HCT116 (cell line): Measurements from ENCODE around the gene POC1B. TPM values are rescaled to one million over a fixed set of nuclear protein-coding genes. Genes with fewer than 3 reads are reported as not detected.

Experiments used
- ATAC-seq: fragments of 200-7000 bp; cut with Tn5 transposase; 2 replicates; pipeline ENCODE4 v1.9.1; 2020; ENCODE audit warnings: mild to moderate bottlenecking, moderate library complexity
- BruUV-seq: library from RNA; stranded (reverse); fragments of 400-500 nt; replicated peaks from 2 replicates; lab custom pipeline; 2021; lab: Mats Ljungman, UMichigan
- CTCF ChIA-PET: fragments of 300-600 bp; sonication (Branson Sonifier 250); formaldehyde crosslinking; loops from one replicate; lab custom pipeline; 2021; ENCODE audit warnings: antibody characterized with exemption; lab: Charles Lee
- POLR2A ChIA-PET: fragments of 300-600, 350-600 bp; sonication (Branson Sonifier 250); formaldehyde crosslinking; loops from one replicate; lab custom pipeline; 2021; ENCODE audit warnings: antibody characterized with exemption; lab: Charles Lee
- RAD21 ChIA-PET, 2 experiments: fragments of 300-600 bp; sonication (Branson Sonifier 250); formaldehyde crosslinking; loops; one replicate each; lab custom pipeline; 2023; ENCODE audit warnings: low total read pairs in 2 of 2; ENCODE audit not compliant: uncharacterized antibody in 2 of 2, unreplicated experiment in 2 of 2, low non-redundant PET in 1 of 2; lab: Charles Lee
- DNase-seq: peaks from one replicate; pipeline ENCODE4 v3.0.0-alpha.2; 2010; ENCODE audit warnings: low read depth, low spot score
- H2AFZ ChIP-seq: fragments of 200-600 bp; shearing (Covaris generic), sonication (generic); 2 replicates; pipeline ENCODE4 v1.6.1; 2017; ENCODE audit warnings: low read depth, mixed run types, mixed read lengths, antibody characterized with exemption, low read length; ENCODE audit not compliant: poor library complexity, severe bottlenecking
- H3K27ac ChIP-seq: 2 replicates; pipeline ENCODE4 v1.5.1; 2012; ENCODE audit warnings: low read depth, low read length
- H3K27me3 ChIP-seq: fragments of 200-600 bp; sonication (generic); 2 replicates; pipeline ENCODE4 v1.6.1; 2016; ENCODE audit warnings: mixed run types, low read length, mixed read lengths; ENCODE audit not compliant: insufficient read depth
- H3K36me3 ChIP-seq, 2 experiments: fragments of 200-500 bp in 1 of 2; fragments of 200-600 bp in 1 of 2; sonication (Bioruptor generic) in 1 of 2; sonication (generic) in 1 of 2; 2 replicates each; pipeline versions ENCODE4 v1.5.1 to v1.6.1; 2014 to 2016; ENCODE audit warnings: low read length in 2 of 2, inconsistent platforms in 1 of 2, mixed read lengths in 1 of 2, mixed run types in 1 of 2; ENCODE audit not compliant: insufficient read depth in 2 of 2, control insufficient read depth in 1 of 2
- H3K4me1 ChIP-seq, 2 experiments: fragments of 200-600 bp in 1 of 2; sonication (generic) in 1 of 2; 2 replicates each; pipeline versions ENCODE4 v1.5.1 to v1.6.1; 2012 to 2017; ENCODE audit warnings: low read length in 2 of 2, inconsistent platforms in 1 of 2, mild to moderate bottlenecking in 1 of 2, mixed read lengths in 1 of 2, mixed run types in 1 of 2, moderate library complexity in 1 of 2; ENCODE audit not compliant: insufficient read depth in 2 of 2, control insufficient read depth in 1 of 2
- H3K4me2 ChIP-seq: fragments of 200-600 bp; sonication (generic); 2 replicates; pipeline ENCODE4 v1.6.1; 2017; ENCODE audit warnings: mixed run types, low read length, mixed read lengths
- H3K4me3 ChIP-seq, 2 experiments: fragments of 200-600 bp in 1 of 2; sonication (generic) in 1 of 2; replicated peaks in 1 of 2; 2 replicates each; pipeline ENCODE4 v1.5.1; 2011 to 2016; ENCODE audit warnings: low read length in 2 of 2, control low read depth in 1 of 2, low read depth in 1 of 2, mild to moderate bottlenecking in 1 of 2, mixed read lengths in 1 of 2, mixed run types in 1 of 2
- H3K79me2 ChIP-seq: fragments of 200-600 bp; sonication (generic); 2 replicates; pipeline ENCODE4 v1.6.1; 2017; ENCODE audit warnings: mild to moderate bottlenecking, mixed run types, low read length, moderate library complexity, mixed read lengths; ENCODE audit not compliant: insufficient read depth
- H3K9ac ChIP-seq: fragments of 200-600 bp; sonication (generic); 2 replicates; pipeline ENCODE4 v1.6.1; 2016; ENCODE audit warnings: low read length, mixed read lengths
- H3K9me2 ChIP-seq: fragments of 200-600 bp; sonication (generic), shearing (Covaris generic); 2 replicates; pipeline ENCODE4 v1.6.1; 2017; ENCODE audit warnings: mixed run types, mild to moderate bottlenecking, moderate library complexity; ENCODE audit not compliant: insufficient read depth
- H3K9me3 ChIP-seq, 2 experiments: fragments of 200-500 bp in 1 of 2; fragments of 200-600 bp in 1 of 2; sonication (Bioruptor generic) in 1 of 2; sonication (generic) in 1 of 2; 2 replicates each; pipeline ENCODE4 v1.6.1; 2014 to 2017; ENCODE audit warnings: low read length in 2 of 2, mixed read lengths in 2 of 2, inconsistent platforms in 1 of 2, low read depth in 1 of 2, mild to moderate bottlenecking in 1 of 2, mixed run types in 1 of 2, moderate library complexity in 1 of 2; ENCODE audit not compliant: control insufficient read depth in 1 of 2, insufficient read depth in 1 of 2
- H4K20me1 ChIP-seq: fragments of 200-600 bp; sonication (generic), shearing (Covaris generic); 2 replicates; pipeline ENCODE4 v1.6.1; 2017; ENCODE audit warnings: mixed run types, mild to moderate bottlenecking, moderate library complexity; ENCODE audit not compliant: insufficient read depth
- CBX3 ChIP-seq: IDR thresholded peaks from 2 replicates; pipeline ENCODE4 v1.6.1; 2012; ENCODE audit warnings: low read depth
- CEBPB ChIP-seq: IDR thresholded peaks from 2 replicates; pipeline ENCODE4 v1.6.1; 2012; ENCODE audit warnings: low read depth
- EGR1 ChIP-seq: IDR thresholded peaks from 2 replicates; pipeline ENCODE4 v1.6.1; 2012; ENCODE audit warnings: low read depth
- ELF1 ChIP-seq: IDR thresholded peaks from 2 replicates; pipeline ENCODE4 v1.6.1; 2012; ENCODE audit warnings: low read depth, borderline replicate concordance
- EZH2phosphoT487 ChIP-seq: fragments of 200-600 bp; IDR thresholded peaks from 2 replicates; pipeline ENCODE4 v1.6.1; 2018; ENCODE audit warnings: antibody characterized with exemption, borderline replicate concordance
- FOSL1 ChIP-seq: IDR thresholded peaks from 2 replicates; pipeline ENCODE4 v1.6.1; 2012; ENCODE audit warnings: low read depth
- TCF7L2 ChIP-seq: IDR thresholded peaks from 2 replicates; pipeline ENCODE4 v1.7.0; 2011; ENCODE audit warnings: borderline replicate concordance, inconsistent platforms; ENCODE audit not compliant: insufficient read depth, insufficient read length; ENCODE audit errors: extremely low read depth
- YY1 ChIP-seq: IDR thresholded peaks from 2 replicates; pipeline ENCODE4 v1.6.1; 2011; ENCODE audit warnings: low read length, low read depth, moderate library complexity, mild to moderate bottlenecking; ENCODE audit not compliant: insufficient replicate concordance; ENCODE audit errors: extremely low read depth
- ZBTB33 ChIP-seq: IDR thresholded peaks from 2 replicates; pipeline ENCODE4 v1.6.1; 2011; ENCODE audit warnings: mild to moderate bottlenecking, low read length, moderate library complexity; ENCODE audit not compliant: insufficient replicate concordance; ENCODE audit errors: extremely low read depth
- ZFX ChIP-seq: fragments of 450-650 bp; IDR thresholded peaks from 2 replicates; pipeline ENCODE4 v1.6.1; 2017
- intact Hi-C: fragments of 100-400 bp; cut with micrococcal nuclease; formaldehyde crosslinking; loops from 2 replicates; pipeline ENCODE4 v1.10.0; 2022
- total RNA-seq: library from RNA; stranded (reverse); gene quantifications from one replicate; pipeline ENCODE4 v1.2.1, GENCODE V29; 2021; ENCODE audit not compliant: unreplicated experiment
- TF ChIP-seq, protein P1 (sequence below): IDR thresholded peaks from 2 replicates; pipeline ENCODE4 v1.6.1; 2012; ENCODE audit warnings: low read depth
- TF ChIP-seq, protein P2 (sequence below): IDR thresholded peaks from 2 replicates; pipeline ENCODE4 v1.6.1; 2012

Gene POC1B
- total RNA-seq, 1 experiment from 2014 or later, result 14.3 TPM

DNA sequence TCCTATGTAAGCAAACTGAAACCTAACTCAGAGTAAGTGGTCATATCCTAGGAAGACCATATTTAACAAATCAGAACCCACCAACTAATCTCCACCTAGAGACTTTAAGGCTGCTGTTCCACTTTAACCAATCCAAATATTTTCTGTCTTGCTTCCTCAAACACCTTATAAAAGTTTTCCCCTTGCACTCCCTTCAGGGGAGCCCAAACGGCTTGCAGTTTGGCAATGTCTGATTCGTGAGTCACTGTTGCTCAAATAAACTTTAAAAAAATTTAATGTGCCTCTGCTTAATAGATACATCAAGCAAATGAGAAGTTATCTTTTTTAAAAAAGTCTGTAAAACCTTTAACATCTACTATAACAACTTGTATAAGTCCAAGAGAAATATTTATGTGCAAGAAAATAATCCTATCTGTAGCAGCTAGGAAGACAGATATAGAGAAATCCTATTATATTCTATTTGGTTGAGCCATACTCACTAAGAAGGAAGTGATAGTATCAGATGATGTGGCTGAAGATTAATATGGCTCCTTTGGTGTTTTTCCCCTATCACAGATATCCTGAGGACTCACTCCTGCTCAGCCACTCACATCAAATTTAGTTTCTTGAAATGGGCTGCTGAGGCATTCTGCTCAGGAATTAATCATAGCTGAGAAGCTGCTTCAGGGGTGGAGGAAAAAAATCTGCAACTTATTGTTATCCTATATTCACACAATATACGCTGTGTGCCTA is 108.4 kb downstream of the POC1B start:
- Histone ChIP-seq H3K79me2 (no peaks in the 10 kb centered on the region), H3K36me3 (no peaks in the 10 kb centered on the region), H3K9ac (no peak overlapping the region), H3K4me3 (no peak overlapping the region), H4K20me1 (no peaks in the 10 kb centered on the region), H3K27me3 (no peaks in the 10 kb centered on the region), H2AFZ (no peak overlapping the region), H3K27ac (no peak overlapping the region), H3K4me2 (no peak overlapping the region), H3K4me1 (no peaks in the 10 kb centered on the region), H3K9me3 (no peaks in the 10 kb centered on the region), H3K9me2 (no peaks in the 10 kb centered on the region)
- BruUV-seq, result no TSS peak
- CTCF ChIA-PET, result no interaction called here
- intact Hi-C loops, result no loop called here
- POLR2A ChIA-PET, result no interaction called here
- no peak for DNase-seq
- ATAC-seq, result no peak
- RAD21 ChIA-PET, result no interaction called here
- no peak for TF ChIP-seq ZFX
- no peak for TF ChIP-seq CBX3
- no peak for TF ChIP-seq FOSL1
- TF ChIP-seq CEBPB, result no peak
- TF ChIP-seq TCF7L2, result no peak
- no peak for TF ChIP-seq YY1
- no peak for TF ChIP-seq EZH2phosphoT487
- TF ChIP-seq ELF1, result no peak

DNA sequence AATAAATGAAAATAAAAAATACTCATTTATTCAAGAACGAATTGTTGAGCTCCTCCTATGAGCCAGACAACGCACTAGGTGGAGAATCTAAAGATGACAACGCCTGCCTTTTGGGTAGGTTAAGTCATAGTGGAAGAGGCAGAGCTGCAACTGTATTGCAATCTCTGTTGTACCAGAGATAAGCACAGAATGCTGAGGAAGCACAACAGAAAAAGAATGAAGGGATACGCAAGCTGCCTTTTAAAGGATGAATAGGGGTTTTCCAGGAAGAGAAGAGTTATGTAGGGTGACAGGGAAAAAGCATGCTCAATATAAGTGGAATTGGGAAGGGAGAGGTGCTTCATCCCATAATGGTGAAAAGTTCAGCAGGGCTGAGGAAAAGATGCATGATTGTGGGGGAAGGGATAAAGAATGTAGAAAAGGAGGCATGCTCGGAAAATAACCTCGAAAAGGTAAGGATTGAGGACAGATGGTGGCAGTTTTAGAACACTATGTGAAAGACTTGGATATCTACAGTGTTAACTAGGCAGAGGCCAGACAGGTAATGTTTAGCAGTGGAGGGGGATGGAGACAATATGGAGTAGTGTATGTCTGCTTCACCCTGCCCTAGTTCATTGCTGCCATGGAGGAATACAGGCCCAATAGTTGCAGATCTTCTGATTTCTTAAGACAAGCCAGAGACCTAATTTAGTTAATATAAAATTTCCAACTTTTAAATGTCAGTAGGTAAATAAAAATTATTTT is 109.6 kb downstream of the POC1B start:
- no TSS peak for BruUV-seq
- H4K20me1 ChIP-seq, result no peaks in the 10 kb centered on the region
- no peak overlapping the region for H3K27ac ChIP-seq
- intact Hi-C loops, result no loop called here
- no peak overlapping the region for H3K4me3 ChIP-seq
- H3K4me1 ChIP-seq, result no peaks in the 10 kb centered on the region
- H3K36me3 ChIP-seq, result no peaks in the 10 kb centered on the region
- no peaks in the 10 kb centered on the region for H3K9me2 ChIP-seq
- no peak overlapping the region for H2AFZ ChIP-seq
- H3K79me2 ChIP-seq, result no peaks in the 10 kb centered on the region
- H3K4me2 ChIP-seq, result no peak overlapping the region
- DNase-seq, result no peak
- RAD21 ChIA-PET, result no interaction called here
- H3K9ac ChIP-seq, result no peak overlapping the region
- no peaks in the 10 kb centered on the region for H3K27me3 ChIP-seq
- ATAC-seq, result no peak
- CTCF ChIA-PET, result no interaction called here
- POLR2A ChIA-PET, result no interaction called here
- no peaks in the 10 kb centered on the region for H3K9me3 ChIP-seq
- TF ChIP-seq CEBPB (no peak), ZBTB33 (no peak), EGR1 (no peak), ELF1 (no peak), YY1 (no peak)
- TF ChIP-seq, protein P1, sequence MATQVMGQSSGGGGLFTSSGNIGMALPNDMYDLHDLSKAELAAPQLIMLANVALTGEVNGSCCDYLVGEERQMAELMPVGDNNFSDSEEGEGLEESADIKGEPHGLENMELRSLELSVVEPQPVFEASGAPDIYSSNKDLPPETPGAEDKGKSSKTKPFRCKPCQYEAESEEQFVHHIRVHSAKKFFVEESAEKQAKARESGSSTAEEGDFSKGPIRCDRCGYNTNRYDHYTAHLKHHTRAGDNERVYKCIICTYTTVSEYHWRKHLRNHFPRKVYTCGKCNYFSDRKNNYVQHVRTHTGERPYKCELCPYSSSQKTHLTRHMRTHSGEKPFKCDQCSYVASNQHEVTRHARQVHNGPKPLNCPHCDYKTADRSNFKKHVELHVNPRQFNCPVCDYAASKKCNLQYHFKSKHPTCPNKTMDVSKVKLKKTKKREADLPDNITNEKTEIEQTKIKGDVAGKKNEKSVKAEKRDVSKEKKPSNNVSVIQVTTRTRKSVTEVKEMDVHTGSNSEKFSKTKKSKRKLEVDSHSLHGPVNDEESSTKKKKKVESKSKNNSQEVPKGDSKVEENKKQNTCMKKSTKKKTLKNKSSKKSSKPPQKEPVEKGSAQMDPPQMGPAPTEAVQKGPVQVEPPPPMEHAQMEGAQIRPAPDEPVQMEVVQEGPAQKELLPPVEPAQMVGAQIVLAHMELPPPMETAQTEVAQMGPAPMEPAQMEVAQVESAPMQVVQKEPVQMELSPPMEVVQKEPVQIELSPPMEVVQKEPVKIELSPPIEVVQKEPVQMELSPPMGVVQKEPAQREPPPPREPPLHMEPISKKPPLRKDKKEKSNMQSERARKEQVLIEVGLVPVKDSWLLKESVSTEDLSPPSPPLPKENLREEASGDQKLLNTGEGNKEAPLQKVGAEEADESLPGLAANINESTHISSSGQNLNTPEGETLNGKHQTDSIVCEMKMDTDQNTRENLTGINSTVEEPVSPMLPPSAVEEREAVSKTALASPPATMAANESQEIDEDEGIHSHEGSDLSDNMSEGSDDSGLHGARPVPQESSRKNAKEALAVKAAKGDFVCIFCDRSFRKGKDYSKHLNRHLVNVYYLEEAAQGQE, result no peak
- TF ChIP-seq, protein P2, sequence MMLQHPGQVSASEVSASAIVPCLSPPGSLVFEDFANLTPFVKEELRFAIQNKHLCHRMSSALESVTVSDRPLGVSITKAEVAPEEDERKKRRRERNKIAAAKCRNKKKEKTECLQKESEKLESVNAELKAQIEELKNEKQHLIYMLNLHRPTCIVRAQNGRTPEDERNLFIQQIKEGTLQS, result no peak
